Smooth muscle cell (in vitro differentiated cells): ENCODE data around the gene MTX1. TPM values are rescaled to one million over a fixed set of nuclear protein-coding genes. Genes with fewer than 3 reads are reported as not detected.
A peak's percentile ranks its signal among the peaks of the same experiment; 100 is the strongest.
"Not testable (repeated sequence)": the region's sequence is repeated elsewhere in the genome, so short reads cannot be mapped to it uniquely, and the experiment has no call there.

Source experiments
- DNase-seq: peaks from one replicate; lab custom pipeline; 2025; ENCODE audit not compliant: unreplicated experiment; lab: John Stamatoyannopoulos, UW
- H2AFZ ChIP-seq: fragments of 200-600 bp; sonication (generic); 2 replicates; pipeline ENCODE4 v1.6.0; 2016; ENCODE audit warnings: antibody characterized with exemption, low read depth, mild to moderate bottlenecking
- H3F3A ChIP-seq: fragments of 200-600 bp; sonication (generic); 2 replicates; pipeline ENCODE4 v1.6.0; 2017; ENCODE audit warnings: antibody characterized with exemption, low read depth
- H3K27ac ChIP-seq: fragments of 200-600 bp; sonication (generic); 2 replicates; pipeline ENCODE4 v1.5.1; 2016; ENCODE audit warnings: low read depth, mild to moderate bottlenecking
- H3K27me3 ChIP-seq: fragments of 200-600 bp; sonication (generic); 2 replicates; pipeline ENCODE4 v1.6.1; 2016; ENCODE audit warnings: low read depth, mild to moderate bottlenecking
- H3K36me3 ChIP-seq: fragments of 200-600 bp; sonication (generic); 2 replicates; pipeline ENCODE4 v1.5.1; 2016; ENCODE audit warnings: low read depth
- H3K4me1 ChIP-seq: fragments of 200-600 bp; sonication (generic); 2 replicates; pipeline ENCODE4 v1.5.1; 2016; ENCODE audit warnings: low read depth
- H3K4me2 ChIP-seq: fragments of 200-600 bp; sonication (generic); 2 replicates; pipeline ENCODE4 v1.6.0; 2016; ENCODE audit warnings: mild to moderate bottlenecking
- H3K4me3 ChIP-seq: fragments of 200-600 bp; sonication (generic); 2 replicates; pipeline ENCODE4 v1.5.1; 2016; ENCODE audit warnings: mild to moderate bottlenecking
- H3K79me2 ChIP-seq: fragments of 200-600 bp; sonication (generic); 2 replicates; pipeline ENCODE4 v1.6.0; 2016; ENCODE audit warnings: low read depth, mild to moderate bottlenecking
- H3K9ac ChIP-seq: fragments of 200-600 bp; sonication (generic); 2 replicates; pipeline ENCODE4 v1.6.0; 2016; ENCODE audit warnings: low read depth
- H3K9me3 ChIP-seq: fragments of 200-600 bp; sonication (generic); replicated peaks from 2 replicates; pipeline ENCODE4 v1.5.1; 2016; ENCODE audit warnings: low read depth
- H4K20me1 ChIP-seq: fragments of 200-600 bp; sonication (generic); 2 replicates; pipeline ENCODE4 v1.6.0; 2016; ENCODE audit warnings: low read depth
- WGBS: methylation state at CpG from one replicate; pipeline ENCODE4 v1.1.7; 2016; ENCODE audit warnings: low lambda C conversion rate; 5-methylcytosine and 5-hydroxymethylcytosine counted together
- polyA plus RNA-seq: library from polyadenylated mRNA; unstranded; fragments of >200 nt; fragmentation: Nextera tagmentation; extraction: Ambion mirVana; gene quantifications from 2 replicates; pipeline ENCODE4 v1.2.1, GENCODE V29; 2016
- total RNA-seq: library from RNA; depleted of rRNA; stranded (reverse); fragments of >200 nt; gene quantifications from 2 replicates; pipeline ENCODE4 v1.2.3, GENCODE V29; 2014
- TF ChIP-seq, protein P1 (sequence below): fragments of 200-600 bp; sonication (generic); IDR thresholded peaks from 2 replicates; pipeline ENCODE4 v1.5.1; 2017; ENCODE audit warnings: borderline replicate concordance, mild to moderate bottlenecking, antibody characterized with exemption; ENCODE audit not compliant: insufficient read depth, poor library complexity, severe bottlenecking

MTX1 gene
- total and polyA plus RNA-seq, 2 experiments from 2014 or later: 45.2 to 109 TPM

DNA sequence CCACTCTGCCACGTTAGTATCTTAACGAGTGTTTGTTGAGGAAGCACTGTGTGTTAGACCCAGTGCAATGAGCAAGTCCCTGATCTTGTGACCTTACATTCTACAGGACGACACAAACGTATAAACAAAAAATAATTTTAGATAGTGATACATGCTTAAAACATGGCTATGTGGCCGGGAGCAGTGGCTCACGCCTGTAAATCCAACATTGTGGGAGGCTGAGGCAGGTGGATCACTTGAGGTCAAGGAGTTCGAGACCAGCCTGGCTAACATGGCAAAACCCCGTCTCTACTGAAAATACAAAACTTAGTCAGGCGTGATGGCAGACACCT is 19.6 kb downstream of the MTX1 start:
- Histone ChIP-seq H3K4me3 (peak overlapping the region; percentile 39), H3K27ac (peak overlapping the region; percentile 62), H3K36me3 (no peaks in the 10 kb centered on the region), H3K4me1 (peaks cover 17% of the 10 kb centered on the region), H3K9me3 (no peaks in the 10 kb centered on the region), H3F3A (peaks cover 13% of the 10 kb centered on the region), H3K79me2 (peaks cover 5% of the 10 kb centered on the region), H3K27me3 (no peaks in the 10 kb centered on the region), H4K20me1 (no peaks in the 10 kb centered on the region), H3K9ac (peak overlapping the region; percentile 25), H2AFZ (peak overlapping the region; percentile 48), H3K4me2 (peak overlapping the region; percentile 79)
- DNase-seq: no peak
- WGBS: 63% methylated on average over 9 of the region's 9 CpGs
- TF ChIP-seq, protein P1, sequence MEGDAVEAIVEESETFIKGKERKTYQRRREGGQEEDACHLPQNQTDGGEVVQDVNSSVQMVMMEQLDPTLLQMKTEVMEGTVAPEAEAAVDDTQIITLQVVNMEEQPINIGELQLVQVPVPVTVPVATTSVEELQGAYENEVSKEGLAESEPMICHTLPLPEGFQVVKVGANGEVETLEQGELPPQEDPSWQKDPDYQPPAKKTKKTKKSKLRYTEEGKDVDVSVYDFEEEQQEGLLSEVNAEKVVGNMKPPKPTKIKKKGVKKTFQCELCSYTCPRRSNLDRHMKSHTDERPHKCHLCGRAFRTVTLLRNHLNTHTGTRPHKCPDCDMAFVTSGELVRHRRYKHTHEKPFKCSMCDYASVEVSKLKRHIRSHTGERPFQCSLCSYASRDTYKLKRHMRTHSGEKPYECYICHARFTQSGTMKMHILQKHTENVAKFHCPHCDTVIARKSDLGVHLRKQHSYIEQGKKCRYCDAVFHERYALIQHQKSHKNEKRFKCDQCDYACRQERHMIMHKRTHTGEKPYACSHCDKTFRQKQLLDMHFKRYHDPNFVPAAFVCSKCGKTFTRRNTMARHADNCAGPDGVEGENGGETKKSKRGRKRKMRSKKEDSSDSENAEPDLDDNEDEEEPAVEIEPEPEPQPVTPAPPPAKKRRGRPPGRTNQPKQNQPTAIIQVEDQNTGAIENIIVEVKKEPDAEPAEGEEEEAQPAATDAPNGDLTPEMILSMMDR: no peak

DNA sequence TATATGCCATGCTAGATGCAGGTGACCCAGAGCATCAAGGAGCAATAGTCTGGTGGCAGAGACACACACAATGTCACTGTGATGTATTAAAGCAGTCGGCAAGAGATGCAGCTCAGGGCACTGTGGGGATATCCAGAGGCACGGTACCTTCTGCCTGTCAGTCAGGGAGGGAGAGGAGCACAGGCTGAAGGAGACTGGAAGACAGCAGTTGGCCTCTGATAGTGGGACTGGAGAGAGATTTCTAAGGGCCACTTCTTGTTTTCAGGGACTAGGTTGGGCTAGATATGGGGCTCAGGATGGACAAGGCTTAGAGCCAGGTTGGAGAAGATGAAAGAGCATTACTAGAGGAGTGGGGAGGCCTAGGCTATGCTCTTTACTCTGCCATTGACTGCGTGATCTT is 22.8 kb downstream of the MTX1 start:
- not testable (repeated sequence) for H3K4me3 ChIP-seq, H3K9ac ChIP-seq, H2AFZ ChIP-seq, H3K79me2 ChIP-seq, H3F3A ChIP-seq, H3K4me1 ChIP-seq, DNase-seq, H3K27me3 ChIP-seq, H4K20me1 ChIP-seq, H3K36me3 ChIP-seq, H3K4me2 ChIP-seq, H3K27ac ChIP-seq, H3K9me3 ChIP-seq
- WGBS: 84% methylated on average over 3 of the region's 3 CpGs

DNA sequence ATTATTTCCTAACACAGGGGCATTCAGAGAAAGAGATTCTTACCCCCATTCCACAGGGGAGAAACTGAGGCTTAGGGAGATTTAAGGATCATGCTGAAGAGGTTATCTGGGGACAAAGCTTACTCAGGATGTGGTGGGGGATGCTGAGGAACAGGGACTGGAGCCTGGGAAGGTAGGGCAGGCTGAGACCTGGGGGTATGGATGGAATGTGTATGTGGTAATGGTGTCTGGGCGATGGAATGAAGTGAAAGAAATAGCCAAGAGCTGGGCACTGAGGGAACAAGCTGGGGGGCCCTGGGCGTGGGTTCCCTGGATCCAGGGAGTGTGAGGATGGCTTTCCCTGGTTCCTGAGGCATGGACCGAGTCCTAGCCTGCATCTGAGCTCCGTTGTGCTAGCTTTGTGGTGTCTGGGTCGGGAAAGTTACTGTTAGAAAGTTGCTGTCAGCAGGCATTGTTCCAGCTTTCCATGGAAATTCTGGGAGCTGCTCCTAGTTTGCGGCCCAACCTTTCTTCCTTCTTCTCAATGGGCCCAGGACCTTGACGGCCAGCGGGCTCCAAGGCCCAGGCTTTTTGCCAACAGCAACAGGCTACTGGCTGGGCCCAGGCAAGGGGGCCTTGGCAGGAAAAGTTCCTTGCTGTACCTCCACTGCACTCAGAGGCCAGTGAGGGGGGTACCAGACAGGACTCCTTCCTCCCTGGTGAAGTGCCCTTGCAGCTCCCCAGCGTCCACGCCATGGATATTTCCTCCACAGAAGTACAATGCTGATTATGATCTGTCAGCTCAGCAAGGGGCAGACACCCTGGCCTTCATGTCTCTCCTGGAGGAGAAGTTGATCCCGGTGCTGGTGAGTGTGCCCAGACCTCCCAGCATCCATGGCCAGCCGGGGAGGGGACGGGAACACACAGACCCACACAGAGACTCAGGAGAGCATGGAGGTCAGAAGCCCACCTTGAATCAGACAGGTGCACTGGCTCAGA is 23.8 kb downstream of the MTX1 start:
- not testable (repeated sequence) for H3K9me3 ChIP-seq, H2AFZ ChIP-seq, H3K4me1 ChIP-seq, H3K79me2 ChIP-seq, DNase-seq, H3K36me3 ChIP-seq, H3K27me3 ChIP-seq, H4K20me1 ChIP-seq, H3K4me3 ChIP-seq, H3K27ac ChIP-seq, H3K4me2 ChIP-seq, H3K9ac ChIP-seq, H3F3A ChIP-seq
- 87% methylated on average over 12 of the region's 13 CpGs for WGBS

DNA sequence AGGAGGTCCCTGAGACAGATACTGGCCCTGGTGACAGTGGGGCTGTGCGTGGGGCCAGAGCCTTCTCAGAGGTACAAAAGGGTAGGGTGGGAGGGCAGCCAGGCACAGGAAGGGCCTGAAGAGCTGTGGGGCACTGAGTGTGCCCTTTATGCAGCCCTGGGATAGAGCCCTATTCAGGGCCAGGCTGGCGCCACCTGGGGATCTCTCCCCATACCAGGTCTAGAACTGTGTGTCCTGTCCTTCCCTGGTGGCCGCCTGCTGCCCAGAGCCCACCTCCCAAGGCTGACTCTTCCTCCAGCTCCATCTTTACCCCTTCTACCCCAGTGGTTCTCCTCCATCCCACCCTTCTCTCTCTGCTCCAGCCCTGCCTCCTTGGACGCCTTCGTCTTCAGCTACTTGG is 25.0 kb downstream of the MTX1 start:
- H3F3A ChIP-seq, H3K79me2 ChIP-seq, H3K36me3 ChIP-seq, H3K27me3 ChIP-seq, H3K9ac ChIP-seq, H3K9me3 ChIP-seq, DNase-seq, H3K4me2 ChIP-seq, H3K27ac ChIP-seq, H2AFZ ChIP-seq, H3K4me3 ChIP-seq, H3K4me1 ChIP-seq, H4K20me1 ChIP-seq: not testable (repeated sequence)
- 100% methylated on average over 1 of the region's 5 CpGs for WGBS

DNA sequence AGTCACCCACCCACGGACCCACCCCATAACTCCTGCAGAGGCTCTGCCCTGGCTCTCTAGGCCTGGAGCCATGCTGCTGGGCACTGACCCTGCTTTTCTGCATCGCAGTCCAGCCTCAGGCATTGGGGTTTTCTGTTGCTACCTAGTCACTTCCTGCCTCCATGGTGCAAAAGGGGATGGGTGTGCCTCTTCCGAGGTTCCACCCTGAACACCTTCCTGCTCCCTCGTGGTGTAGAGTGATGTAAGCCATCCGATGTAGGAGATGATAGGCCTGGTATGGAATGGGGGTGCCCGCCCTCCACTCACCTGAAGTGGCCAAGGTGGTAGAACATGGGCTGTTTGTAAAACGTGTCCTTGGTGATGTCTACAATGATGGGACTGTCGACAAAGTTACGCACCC is 26.9 kb downstream of the MTX1 start:
- not testable (repeated sequence) for H3K9ac ChIP-seq, H3K79me2 ChIP-seq, H3K36me3 ChIP-seq, H3K27me3 ChIP-seq, H2AFZ ChIP-seq, DNase-seq, H3F3A ChIP-seq, H3K4me2 ChIP-seq, H3K9me3 ChIP-seq, H4K20me1 ChIP-seq, H3K27ac ChIP-seq, H3K4me1 ChIP-seq, H3K4me3 ChIP-seq
- WGBS: 90% methylated on average over 8 of the region's 9 CpGs
